Naive thymus-derived CD8-positive, alpha-beta T cell (primary cell): ENCODE results near the gene IL1RAPL2. TPM values are rescaled to one million over a fixed set of nuclear protein-coding genes. Genes with fewer than 3 reads are reported as not detected.
A peak's percentile ranks its signal among the peaks of the same experiment; 100 is the strongest.
"Not testable (repeated sequence)": the region's sequence is repeated elsewhere in the genome, so short reads cannot be mapped to it uniquely, and the experiment has no call there.

Experiments
- ATAC-seq, 2 donors: fragments of 150-1000 bp; cut with Tn5 transposase in 1 of 2; sonication (Bioruptor Pico), chemical (Tn5 transposase) in 1 of 2; 1 replicate in 1 of 2; 2 replicates in 1 of 2; pipeline ENCODE4 v1.10.0; 2021; ENCODE audit warnings: mild to moderate bottlenecking in 2 of 2, moderate library complexity in 2 of 2
- POLR2A ChIA-PET: fragments of 350-600 bp; sonication (Branson Sonifier 250); formaldehyde crosslinking; loops from one replicate; lab custom pipeline; 2021; ENCODE audit warnings: antibody characterized with exemption; lab: Charles Lee
- DNase-seq, 10 donors: peaks; one replicate each; pipeline versions ENCODE4 v3.0.0 to v3.0.0-alpha.2; 2020 to 2022
- H3K27ac Mint-ChIP-seq, 10 donors: one replicate each; pipeline ENCODE4 v1.8.0; 2020 to 2022; ENCODE audit warnings: mild to moderate bottlenecking in 10 of 10, mixed read lengths in 10 of 10, moderate library complexity in 4 of 10, inconsistent platforms in 1 of 10
- H3K27me3 Mint-ChIP-seq, 5 donors: one replicate each; pipeline ENCODE4 v1.8.0; 2021 to 2022; ENCODE audit warnings: mixed read lengths in 5 of 5
- H3K36me3 Mint-ChIP-seq, 3 donors: one replicate each; pipeline ENCODE4 v1.8.0; 2020 to 2022; ENCODE audit warnings: mixed read lengths in 3 of 3, mild to moderate bottlenecking in 2 of 3, inconsistent platforms in 1 of 3
- H3K4me1 Mint-ChIP-seq, 4 donors: one replicate each; pipeline ENCODE4 v1.8.0; 2021 to 2022; ENCODE audit warnings: mixed read lengths in 4 of 4
- H3K4me3 Mint-ChIP-seq, 10 donors: one replicate each; pipeline ENCODE4 v1.8.0; 2020 to 2022; ENCODE audit warnings: mild to moderate bottlenecking in 10 of 10, mixed read lengths in 10 of 10, moderate library complexity in 6 of 10, inconsistent platforms in 1 of 10
- H3K9me3 Mint-ChIP-seq, 9 donors: one replicate each; pipeline ENCODE4 v1.8.0; 2020 to 2022; ENCODE audit warnings: mixed read lengths in 9 of 9, mild to moderate bottlenecking in 3 of 9, inconsistent platforms in 1 of 9, moderate library complexity in 1 of 9
- polyA plus RNA-seq, 3 donors: library from polyadenylated mRNA; unstranded; fragments of 300-500 nt; fragmentation: Illumina TruSeq; gene quantifications; one replicate each; pipeline ENCODE4 v1.2.3, GENCODE V29; 2021
- total RNA-seq, 8 experiments: library from RNA in 2 of 8; stranded (reverse) in 2 of 8; gene quantifications; one replicate each; pipeline ENCODE4 v1.2.3 and lab custom pipeline; 2021 to 2026

IL1RAPL2 gene
- total and polyA plus RNA-seq, 5 experiments from 2014 or later: not detected

GRCh38 chrX:104914686-104915085, 348.7 kb downstream of the IL1RAPL2 start:
- H3K4me3 Mint-ChIP-seq, POLR2A ChIA-PET, DNase-seq, H3K9me3 Mint-ChIP-seq, H3K27me3 Mint-ChIP-seq, H3K36me3 Mint-ChIP-seq, ATAC-seq: not testable (repeated sequence)
- H3K27ac Mint-ChIP-seq: peak overlapping the region in 1 of 10 donors; percentile 13
- peaks cover 8 to 26% (median 12%) of the 10 kb centered on the region in 4 donors for H3K4me1 Mint-ChIP-seq

- no peaks in the 10 kb centered on the region for H3K9me3 Mint-ChIP-seq
- peaks cover 0 to 1% (median 0%) of the 10 kb centered on the region in 4 donors for H3K4me1 Mint-ChIP-seq
- H3K4me3 Mint-ChIP-seq: no peak overlapping the region
- POLR2A ChIA-PET: no interaction called here
- H3K36me3 Mint-ChIP-seq: no peaks in the 10 kb centered on the region
- no peaks in the 10 kb centered on the region for H3K27me3 Mint-ChIP-seq
- H3K27ac Mint-ChIP-seq: no peak overlapping the region
- ATAC-seq: no peak
- DNase-seq: no peak
Measured at GRCh38 chrX:104918122-104918521, 352.1 kb downstream of the IL1RAPL2 start.

GRCh38 chrX:104921584-104922205, 355.7 kb downstream of the IL1RAPL2 start:
- ATAC-seq: peak in 1 of 2 donors; percentile 25
- DNase-seq: no peak
- Mint-ChIP-seq H3K36me3 (no peaks in the 10 kb centered on the region), H3K9me3 (no peaks in the 10 kb centered on the region), H3K4me1 (peaks cover 0 to 1% (median 0%) of the 10 kb centered on the region in 4 donors), H3K27me3 (no peaks in the 10 kb centered on the region), H3K27ac (peak overlapping the region in 2 of 10 donors; percentile 39 to 58), H3K4me3 (no peak overlapping the region)
- POLR2A ChIA-PET: interaction anchor here (1.0 kb wide), 1 partner anchor 12 kb away, joined by 3 read pairs; no protein-coding TSS in a partner anchor

- Mint-ChIP-seq H3K4me1 (peaks cover 0 to 1% (median 0%) of the 10 kb centered on the region in 4 donors), H3K27me3 (no peaks in the 10 kb centered on the region), H3K36me3 (no peaks in the 10 kb centered on the region), H3K4me3 (no peak overlapping the region), H3K9me3 (no peaks in the 10 kb centered on the region), H3K27ac (peak overlapping the region in 2 of 10 donors; percentile 39 to 58)
- POLR2A ChIA-PET: interaction anchor here (1.0 kb wide), 1 partner anchor 12 kb away, joined by 3 read pairs; no protein-coding TSS in a partner anchor
- DNase-seq: peak; percentile 28 to 79 (median 58)
- peak; percentile 91 to 94 for ATAC-seq
Measured at GRCh38 chrX:104922206-104922621, 356.2 kb downstream of the IL1RAPL2 start.

GRCh38 chrX:104929324-104929723, 363.3 kb downstream of the IL1RAPL2 start:
- ATAC-seq: no peak
- DNase-seq: no peak
- no peak overlapping the region for H3K27ac Mint-ChIP-seq
- H3K9me3 Mint-ChIP-seq: no peaks in the 10 kb centered on the region
- POLR2A ChIA-PET: no interaction called here
- no peaks in the 10 kb centered on the region for H3K4me1 Mint-ChIP-seq
- no peak overlapping the region for H3K4me3 Mint-ChIP-seq
- H3K27me3 Mint-ChIP-seq: peaks cover 0 to 8% (median 0%) of the 10 kb centered on the region in 5 donors
- H3K36me3 Mint-ChIP-seq: no peaks in the 10 kb centered on the region

DNA sequence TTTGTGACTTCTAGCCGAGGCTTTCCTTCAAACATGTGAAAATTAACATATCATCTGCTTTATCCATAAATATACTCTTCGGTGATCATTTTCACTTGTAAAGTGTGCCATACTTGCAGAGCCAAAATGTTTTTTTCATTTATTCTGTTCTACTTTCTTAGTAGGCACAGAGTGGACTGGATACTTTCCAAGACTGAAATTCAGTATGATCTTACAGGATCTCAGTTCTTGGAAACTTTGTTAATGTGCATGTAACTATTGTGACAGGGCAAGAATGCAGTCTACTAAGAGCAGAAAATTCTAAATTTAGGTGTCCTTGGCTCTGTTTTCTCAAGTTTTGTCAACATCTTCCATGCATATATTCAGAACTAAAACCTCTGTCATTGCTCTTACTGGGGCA, 369.6 kb downstream of the IL1RAPL2 start:
- Mint-ChIP-seq H3K27me3 (no peaks in the 10 kb centered on the region), H3K27ac (no peak overlapping the region)

DNA sequence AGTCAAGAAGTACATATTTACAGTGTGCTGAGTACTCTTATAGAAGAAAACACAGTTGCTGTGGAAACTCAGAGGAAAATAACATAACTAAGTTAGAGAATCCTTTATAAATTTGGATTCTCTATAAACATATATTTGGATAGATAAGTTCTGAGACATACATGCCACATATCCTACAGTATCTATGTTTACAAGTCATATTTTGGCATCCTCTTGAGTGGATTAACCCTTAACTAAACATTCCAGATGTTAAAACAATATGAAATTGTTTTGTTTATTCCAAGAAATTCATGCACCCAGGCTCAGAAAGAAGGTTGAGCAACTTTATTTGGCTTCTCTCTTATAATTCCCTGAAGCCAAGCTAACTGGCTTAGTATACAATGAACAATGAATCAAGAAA, 387.3 kb downstream of the IL1RAPL2 start:
- no peak overlapping the region for H3K4me3 Mint-ChIP-seq
- peaks cover 0 to 3% (median 0%) of the 10 kb centered on the region in 5 donors for H3K27me3 Mint-ChIP-seq
- H3K36me3 Mint-ChIP-seq: no peaks in the 10 kb centered on the region
- peaks cover 0 to 2% (median 0%) of the 10 kb centered on the region in 9 donors for H3K9me3 Mint-ChIP-seq
- POLR2A ChIA-PET: no interaction called here
- H3K4me1 Mint-ChIP-seq: no peaks in the 10 kb centered on the region
- ATAC-seq (no peak), DNase-seq (no peak)
- no peak overlapping the region for H3K27ac Mint-ChIP-seq

More for the DNA sequence above, 369.6 kb downstream of the IL1RAPL2 start:
- H3K9me3 Mint-ChIP-seq: no peaks in the 10 kb centered on the region
- POLR2A ChIA-PET: no interaction called here
- no peaks in the 10 kb centered on the region for H3K36me3 Mint-ChIP-seq
- no peak overlapping the region for H3K4me3 Mint-ChIP-seq
- H3K4me1 Mint-ChIP-seq: no peaks in the 10 kb centered on the region
- ATAC-seq (no peak), DNase-seq (no peak)

DNA sequence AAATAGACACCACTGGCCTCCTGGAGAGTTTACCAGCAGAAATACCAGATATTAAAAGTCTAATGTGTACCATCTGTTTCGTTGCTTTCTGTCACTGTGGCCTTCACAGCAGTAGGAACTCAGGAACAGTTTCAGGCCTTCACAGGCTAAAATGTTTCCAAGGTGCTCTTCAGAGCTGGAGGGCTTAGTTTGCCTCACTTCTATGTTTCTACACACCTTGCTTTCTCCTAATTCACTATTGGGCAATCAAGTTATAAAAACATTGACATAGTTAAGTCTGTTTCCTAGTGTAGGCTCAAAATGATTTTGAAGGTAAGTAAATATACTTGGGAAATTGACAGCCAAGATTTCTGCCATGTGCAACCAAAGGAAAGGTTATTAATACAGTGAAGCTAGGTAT, 395.9 kb downstream of the IL1RAPL2 start:
- peaks cover 0 to 2% (median 0%) of the 10 kb centered on the region in 9 donors for H3K9me3 Mint-ChIP-seq
- POLR2A ChIA-PET: no interaction called here

DNA sequence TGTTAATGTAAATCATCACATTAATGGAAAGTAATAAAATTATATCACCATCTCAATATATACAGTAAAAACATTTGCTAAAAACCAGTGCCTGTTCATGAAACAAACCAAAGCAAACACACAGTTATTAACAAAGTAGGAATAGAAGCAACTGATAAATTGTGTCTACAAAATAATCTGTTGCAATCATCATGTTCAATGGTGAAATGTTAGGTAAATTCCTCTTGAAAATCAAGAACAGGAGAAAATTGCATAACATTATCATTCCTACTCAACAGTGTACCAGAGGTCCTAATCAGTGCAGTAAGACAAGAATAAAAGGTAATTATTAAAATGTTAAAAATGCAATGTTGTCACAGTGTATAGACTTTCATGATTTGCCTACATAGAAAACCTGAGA, 402.2 kb downstream of the IL1RAPL2 start:
- ATAC-seq (no peak), DNase-seq (no peak)
- Mint-ChIP-seq H3K27ac (no peak overlapping the region), H3K4me3 (no peak overlapping the region), H3K9me3 (no peaks in the 10 kb centered on the region), H3K36me3 (no peaks in the 10 kb centered on the region), H3K4me1 (no peaks in the 10 kb centered on the region), H3K27me3 (peaks cover 0 to 7% (median 0%) of the 10 kb centered on the region in 5 donors)
- POLR2A ChIA-PET: no interaction called here

More for the DNA sequence above, 395.9 kb downstream of the IL1RAPL2 start:
- Mint-ChIP-seq H3K4me1 (no peaks in the 10 kb centered on the region), H3K36me3 (no peaks in the 10 kb centered on the region), H3K4me3 (no peak overlapping the region), H3K27me3 (peaks cover 0 to 7% (median 0%) of the 10 kb centered on the region in 5 donors), H3K27ac (no peak overlapping the region)
- ATAC-seq (no peak), DNase-seq (no peak)

DNA sequence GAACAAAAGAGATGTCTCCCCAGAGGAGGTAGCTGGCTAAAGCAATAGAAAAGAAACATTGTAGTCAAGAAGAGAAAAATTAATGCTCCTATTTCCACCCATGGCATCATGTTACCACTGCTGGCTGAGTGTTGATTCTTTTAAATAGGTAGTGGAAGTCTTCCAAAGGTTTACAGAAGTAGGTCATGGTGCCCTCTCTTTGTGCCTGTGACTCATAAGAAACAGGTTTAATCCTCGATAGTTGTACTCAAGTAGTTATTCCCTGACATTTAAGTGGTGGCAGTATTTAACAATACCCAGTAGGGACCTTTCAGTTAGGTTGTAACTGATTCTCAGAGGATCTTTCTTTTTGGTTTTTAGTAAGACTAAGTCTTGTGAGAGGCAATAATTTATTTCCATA, 406.7 kb downstream of the IL1RAPL2 start:
- no peaks in the 10 kb centered on the region for H3K9me3 Mint-ChIP-seq
- no peaks in the 10 kb centered on the region for H3K27me3 Mint-ChIP-seq
- POLR2A ChIA-PET: no interaction called here
- H3K27ac Mint-ChIP-seq: no peak overlapping the region
- no peak overlapping the region for H3K4me3 Mint-ChIP-seq
- H3K36me3 Mint-ChIP-seq: no peaks in the 10 kb centered on the region
- no peak for ATAC-seq
- DNase-seq: no peak
- no peaks in the 10 kb centered on the region for H3K4me1 Mint-ChIP-seq

GRCh38 chrX:104987063-104987462, 421.1 kb downstream of the IL1RAPL2 start:
- H3K4me3 Mint-ChIP-seq: no peak overlapping the region
- DNase-seq: no peak
- ATAC-seq: no peak
- POLR2A ChIA-PET: no interaction called here
- peaks cover 0 to 2% (median 0%) of the 10 kb centered on the region in 4 donors for H3K4me1 Mint-ChIP-seq
- H3K9me3 Mint-ChIP-seq: no peaks in the 10 kb centered on the region
- no peak overlapping the region for H3K27ac Mint-ChIP-seq
- peaks cover 0 to 7% (median 0%) of the 10 kb centered on the region in 5 donors for H3K27me3 Mint-ChIP-seq
- no peaks in the 10 kb centered on the region for H3K36me3 Mint-ChIP-seq

- ATAC-seq (no peak), DNase-seq (no peak)
- H3K27me3 Mint-ChIP-seq: peaks cover 0 to 8% (median 0%) of the 10 kb centered on the region in 5 donors
- no peaks in the 10 kb centered on the region for H3K9me3 Mint-ChIP-seq
- POLR2A ChIA-PET: no interaction called here
- no peak overlapping the region for H3K27ac Mint-ChIP-seq
- H3K36me3 Mint-ChIP-seq: no peaks in the 10 kb centered on the region
- peaks cover 0 to 2% (median 0%) of the 10 kb centered on the region in 4 donors for H3K4me1 Mint-ChIP-seq
- H3K4me3 Mint-ChIP-seq: no peak overlapping the region
Measured at GRCh38 chrX:104988038-104988437, 422.0 kb downstream of the IL1RAPL2 start.

GRCh38 chrX:104995546-104995945, 429.5 kb downstream of the IL1RAPL2 start:
- ATAC-seq: no peak
- Mint-ChIP-seq H3K36me3 (no peaks in the 10 kb centered on the region), H3K27me3 (peaks cover 0 to 9% (median 0%) of the 10 kb centered on the region in 5 donors), H3K27ac (no peak overlapping the region), H3K4me3 (no peak overlapping the region), H3K4me1 (peaks cover 0 to 2% (median 0%) of the 10 kb centered on the region in 4 donors), H3K9me3 (peaks cover 0 to 7% (median 0%) of the 10 kb centered on the region in 9 donors)
- POLR2A ChIA-PET: no interaction called here
- DNase-seq: no peak
